ENCODE results near the gene TMCO4. TPM values are rescaled to one million over a fixed set of nuclear protein-coding genes. Genes with fewer than 3 reads are reported as not detected.

The TMCO4 gene
- total and polyA plus RNA-seq, 2 of the 4 experiments (the other 2 are of a cell fraction): 7.3 to 8.6 TPM

- ATAC-seq (ENCODE audit: low read depth) (no peak), DNase-seq (no peak)
- in situ Hi-C loops (cut with MboI; ENCODE audit: low sequenced_read_pairs) (no loop called here), dilution Hi-C loops (cut with HindIII; ENCODE audit: low sequenced_read_pairs, unreplicated experiment) (no loop called here), intact Hi-C loops (cut with micrococcal nuclease) (no loop called here)
- no peaks in the 10 kb centered on the region; the same call in 1 of the 2 replicates for H3K9me1 ChIP-seq (ENCODE audit: insufficient read depth, low read length)
- H2BK20ac ChIP-seq (ENCODE audit: low read depth, low read length): no peak overlapping the region
- H4K20me1 ChIP-seq (ENCODE audit: insufficient read depth, low read length): no peaks in the 10 kb centered on the region
- H2BK120ac ChIP-seq (ENCODE audit: low read depth, low read length): no peak overlapping the region
- H4K5ac ChIP-seq (ENCODE audit: low read depth, low read length): no peak overlapping the region
- no peak overlapping the region for H2BK15ac ChIP-seq (ENCODE audit: low read depth, low read length)
- CTCF ChIA-PET: no interaction called here
- 100% methylated on average over 1 of the region's 3 CpGs; no CpG with 5 or more reads in 1 of the 2 experiments for WGBS, 2 experiments (ENCODE audit: extremely low coverage in 2 of 2, insufficient read length in 1 of 2)
- H3K27me3 ChIP-seq (ENCODE audit: control insufficient read depth, insufficient read depth, low read length): no peaks in the 10 kb centered on the region
- no peak overlapping the region for H3K9ac ChIP-seq (ENCODE audit: low read depth, low read length)
- H3K27ac ChIP-seq (ENCODE audit: insufficient read depth, low read length): no peak overlapping the region
- no peak overlapping the region for H2AFZ ChIP-seq (replicated peaks; ENCODE audit: low read length, poor library complexity)
- H4K91ac ChIP-seq (ENCODE audit: insufficient read depth, low read depth, low read length): no peak overlapping the region
- no TSS peak for BruUV-seq (replicated peaks)
- H3K4me3 ChIP-seq (ENCODE audit: insufficient read depth, low read depth, low read length): no peak overlapping the region
- no peak overlapping the region for H4K8ac ChIP-seq (ENCODE audit: low read depth in 2 of 2, low read length in 2 of 2)
- no peak overlapping the region for H2AK9ac ChIP-seq (replicated peaks; ENCODE audit: low read depth, low read length, poor library complexity)
- no peaks in the 10 kb centered on the region for H3K9me3 ChIP-seq (ENCODE audit: control insufficient read depth, insufficient read depth, low read length)
- H3K18ac ChIP-seq (ENCODE audit: low read depth, low read length): no peak overlapping the region
- no peak overlapping the region for H2BK5ac ChIP-seq (ENCODE audit: low read depth, low read length, poor library complexity, severe bottlenecking)
- H3K4me2 ChIP-seq (ENCODE audit: low read depth, low read length): no peak overlapping the region
- H3K14ac ChIP-seq (replicated peaks; ENCODE audit: low read depth, low read length): no peak overlapping the region
- no peak overlapping the region for H3K23ac ChIP-seq (ENCODE audit: low read depth, low read length)
- peaks cover 17% of the 10 kb centered on the region for H3K36me3 ChIP-seq (ENCODE audit: control insufficient read depth, insufficient read depth, low read length)
- H3K56ac ChIP-seq (ENCODE audit: extremely low read depth, insufficient read depth, low read length): no peak overlapping the region
- H3K79me1 ChIP-seq (ENCODE audit: low read depth in 1 of 2, low read length in 2 of 2): 0 out of 4 replicates have a peak, but pooled peaks cover 0 to 3% of the 10 kb centered on the region in 2 experiments
- H3K4ac ChIP-seq (ENCODE audit: low read depth, low read length): no peak overlapping the region
- H2AK5ac ChIP-seq (ENCODE audit: low read depth, low read length): no peak overlapping the region
- TF ChIP-seq CHD1 (IDR thresholded peaks at IDR 0.05; ENCODE audit: low read depth, low read length) (no peak), SMC3 (IDR thresholded peaks at IDR 0.05; ENCODE audit: low read depth, low read length) (no peak), MAFK (IDR thresholded peaks at IDR 0.05; ENCODE audit: low read depth, low read length) (peak; percentile 64)
- H3K4me1 ChIP-seq (ENCODE audit: control insufficient read depth, insufficient read depth, low read length): no peaks in the 10 kb centered on the region
- POLR2A ChIA-PET (ENCODE audit: unreplicated experiment): no interaction called here
Measured at GRCh38 chr1:19750882-19751276, 48.8 kb downstream of the TMCO4 start.
